A549 (cell line): ENCODE results near the gene TOE1. TPM values are rescaled to one million over a fixed set of nuclear protein-coding genes. Genes with fewer than 3 reads are reported as not detected.

ENCODE experiments used
- ATAC-seq, 2 experiments: fragments of 200-7000 bp in 1 of 2; fragments of >200 bp in 1 of 2; cut with Nextera tagmentation in 1 of 2; cut with Tn5 transposase in 1 of 2; 3 replicates each; pipeline versions ENCODE4 v1.8.0 to v1.9.1; 2018 to 2020; ENCODE audit warnings: mild to moderate bottlenecking in 1 of 2, moderate library complexity in 1 of 2
- CTCF ChIA-PET: fragments of 300-600 bp; sonication (Branson Sonifier 250); formaldehyde crosslinking; extraction: SDS; loops from one replicate; lab custom pipeline; 2021; ENCODE audit warnings: antibody characterized with exemption, inconsistent platforms; lab: Yijun Ruan, JAX
- POLR2A ChIA-PET: fragments of 350-600 bp; formaldehyde crosslinking; extraction: SDS; loops from one replicate; lab custom pipeline; 2021; ENCODE audit warnings: antibody characterized with exemption, inconsistent platforms; lab: Yijun Ruan, JAX
- DNase-seq, 2 experiments: peaks; one replicate each; pipeline versions ENCODE4 v3.0.0 to v3.0.0-alpha.2; 2011 to 2016; ENCODE audit warnings: low read depth in 1 of 2, low spot score in 1 of 2
- FAIRE-seq: peaks from 2 replicates; lab custom pipeline; 2011; peaks lifted over from hg19 to GRCh38; lab: Jason Lieb, UNC
- H3K27ac ChIP-seq, 2 experiments: fragments of >200 bp; sonication (Bioruptor Twin); formaldehyde crosslinking; 3 replicates each; pipeline ENCODE4 v1.5.1; 2016 to 2017
- H3K4me1 ChIP-seq: fragments of >200 bp; sonication (Bioruptor Twin); formaldehyde crosslinking; 3 replicates; pipeline ENCODE4 v1.6.1; 2016
- H3K4me2 ChIP-seq: fragments of >200 bp; sonication (Bioruptor Twin); formaldehyde crosslinking; 3 replicates; pipeline ENCODE4 v1.6.1; 2016
- H3K4me3 ChIP-seq: fragments of >200 bp; sonication (Bioruptor Twin); formaldehyde crosslinking; 3 replicates; pipeline ENCODE4 v1.5.1; 2016
- H3K9me3 ChIP-seq: fragments of >200 bp; sonication (Bioruptor Twin); formaldehyde crosslinking; 3 replicates; pipeline ENCODE4 v1.6.1; 2016
- CHD2 ChIP-seq: fragments of 150-350 bp; IDR thresholded peaks from 2 replicates; pipeline ENCODE4 v1.6.1; 2014; ENCODE audit warnings: low read length; ENCODE audit not compliant: partially characterized antibody
- CTCF ChIP-seq: fragments of >200 bp; sonication (Bioruptor Twin); formaldehyde crosslinking; IDR thresholded peaks from 3 replicates; pipeline ENCODE4 v1.5.1; 2016
- E2F6 ChIP-seq: IDR thresholded peaks from 2 replicates; pipeline ENCODE4 v1.6.1; 2012; ENCODE audit warnings: low read depth, borderline replicate concordance
- EHF ChIP-seq: fragments of 250-450 bp; sonication (Bioruptor Pico); IDR thresholded peaks from 2 replicates; pipeline ENCODE4 v1.5.0; 2020; ENCODE audit warnings: mild to moderate bottlenecking
- EHMT2 ChIP-seq: fragments of 200-600 bp; sonication (generic); IDR thresholded peaks from 2 replicates; pipeline ENCODE4 v1.6.1; 2016; ENCODE audit warnings: antibody characterized with exemption, low read depth, mild to moderate bottlenecking, moderate library complexity
- FOSB ChIP-seq: fragments of 250-450 bp; sonication (Bioruptor Pico); IDR thresholded peaks from 2 replicates; pipeline ENCODE4 v1.5.0; 2020; ENCODE audit warnings: mild to moderate bottlenecking, moderate library complexity
- HEYL ChIP-seq: fragments of 250-450 bp; sonication (Bioruptor Pico); IDR thresholded peaks from 2 replicates; pipeline ENCODE4 v1.8.0; 2021; ENCODE audit warnings: mild to moderate bottlenecking, moderate library complexity
- HOXA7 ChIP-seq: fragments of 250-450 bp; sonication (Bioruptor Pico); IDR thresholded peaks from 2 replicates; pipeline ENCODE4 v1.5.0; 2020; ENCODE audit warnings: mild to moderate bottlenecking, moderate library complexity
- HOXB5 ChIP-seq: fragments of 250-450 bp; sonication (Bioruptor Pico); IDR thresholded peaks from 2 replicates; pipeline ENCODE4 v1.5.0; 2020; ENCODE audit warnings: mild to moderate bottlenecking, moderate library complexity
- JUNB ChIP-seq: fragments of >200 bp; sonication (Bioruptor Twin); formaldehyde crosslinking; IDR thresholded peaks from 2 replicates; pipeline ENCODE4 v1.6.1; 2016
- MAX ChIP-seq: IDR thresholded peaks from 2 replicates; pipeline ENCODE4 v1.6.1; 2012
- MAZ ChIP-seq: fragments of 150-350 bp; IDR thresholded peaks from 2 replicates; pipeline ENCODE4 v1.6.1; 2014; ENCODE audit warnings: antibody characterized with exemption, low read depth, low read length, borderline replicate concordance
- MYC ChIP-seq: IDR thresholded peaks from 2 replicates; pipeline ENCODE4 v1.6.1; 2012; ENCODE audit warnings: mild to moderate bottlenecking, inconsistent platforms, low read length, improper control_type of control experiment, borderline replicate concordance
- NFE2L2 ChIP-seq: fragments of 150-350 bp; conservative IDR thresholded peaks from 2 replicates; pipeline ENCODE4 v1.6.1; 2014; ENCODE audit warnings: low read length
- NR3C1 ChIP-seq: fragments of >200 bp; sonication (Bioruptor Twin); formaldehyde crosslinking; IDR thresholded peaks from 3 replicates; pipeline ENCODE4 v1.6.1; 2017
- PBX3 ChIP-seq: IDR thresholded peaks from 2 replicates; pipeline ENCODE4 v1.6.1; 2012
- POLR2A ChIP-seq: IDR thresholded peaks from 2 replicates; pipeline ENCODE4 v1.6.1; 2012; ENCODE audit warnings: mild to moderate bottlenecking, low read length
- RARB ChIP-seq: fragments of 250-450 bp; sonication (Bioruptor Pico); IDR thresholded peaks from 2 replicates; pipeline ENCODE4 v1.8.0; 2021; ENCODE audit warnings: mild to moderate bottlenecking, moderate library complexity
- RCOR1 ChIP-seq: fragments of 150-350 bp; IDR thresholded peaks from 2 replicates; pipeline ENCODE4 v1.6.1; 2014; ENCODE audit warnings: antibody characterized with exemption, low read length, low read depth
- RFX5 ChIP-seq: fragments of 450-650 bp; IDR thresholded peaks from 2 replicates; pipeline ENCODE4 v1.7.1; 2014; ENCODE audit warnings: antibody characterized with exemption, mild to moderate bottlenecking, moderate library complexity
- TFCP2L1 ChIP-seq: fragments of 250-450 bp; sonication (Bioruptor Pico); IDR thresholded peaks from 2 replicates; pipeline ENCODE4 v1.5.0; 2021; ENCODE audit warnings: mild to moderate bottlenecking
- USF2 ChIP-seq: fragments of 450-650 bp; IDR thresholded peaks from 2 replicates; pipeline ENCODE4 v1.6.1; 2014; ENCODE audit warnings: antibody characterized with exemption
- ZNF302 ChIP-seq: fragments of 250-450 bp; sonication (Bioruptor Pico); IDR thresholded peaks from 2 replicates; pipeline ENCODE4 v1.9.0; 2021; ENCODE audit warnings: inconsistent platforms, mild to moderate bottlenecking, moderate library complexity
- WGBS: methylation state at CpG from one replicate; pipeline ENCODE4 v1.1.6; 2017; ENCODE audit errors: missing lambda C conversion rate; 5-methylcytosine and 5-hydroxymethylcytosine counted together
- polyA plus RNA-seq, 4 experiments: library from polyadenylated mRNA; depleted of rRNA in 3 of 4; stranded (reverse); fragments of >200 nt; fragmentation: RNase III in 1 of 4; extraction: RNeasy Plus Mini Kit Qiagen cat#74134 plus additional on column Dnase treatment in 1 of 4; gene quantifications; 2 replicates in 3 of 4; 3 replicates in 1 of 4; pipeline ENCODE4 v1.2.3, GENCODE V29; 2011 to 2017

Gene TOE1
- polyA plus RNA-seq, 2 of the 4 experiments (the other 2 are of a cell fraction) = 13.3 to 13.7 TPM

GRCh38 chr1:45328680-45329079 is 11.3 kb upstream of the TOE1 start:
- Histone ChIP-seq H3K4me1 (peaks cover 36% of the 10 kb centered on the region), H3K9me3 (no peaks in the 10 kb centered on the region), H3K4me2 (peak overlapping the region; percentile 19; the same call in 1 of the 3 replicates), H3K27ac (peak overlapping the region in 1 of 2 experiments; percentile 67; a peak in 1 of 6 replicates), H3K4me3 (no peak overlapping the region)
- WGBS = 52% methylated on average over 4 of the region's 5 CpGs
- POLR2A ChIA-PET = interaction anchor here (1.3 to 4.0 kb wide), 2 partner anchors 12 to 25 kb away, joined by 3 to 29 read pairs; partner anchors contain the start of genes MUTYH and TOE1
- FAIRE-seq (no peak), DNase-seq (no peak), ATAC-seq (no peak)
- no peak for TF ChIP-seq EHF
- no peak for TF ChIP-seq RARB (CRISPR knock-in tag)
- TF ChIP-seq TFCP2L1 (CRISPR knock-in tag) = no peak
- no peak for TF ChIP-seq RFX5
- TF ChIP-seq NR3C1 = no peak
- TF ChIP-seq HOXA7 (CRISPR knock-in tag) = no peak
- TF ChIP-seq JUNB = no peak
- no peak for TF ChIP-seq FOSB (CRISPR knock-in tag)
- CTCF ChIA-PET = interaction anchor here (0.6 to 1.0 kb wide), 2 partner anchors 28 to 587 kb away, joined by 3 read pairs; no protein-coding TSS in a partner anchor

GRCh38 chr1:45329445-45329844 is 10.5 kb upstream of the TOE1 start:
- CTCF ChIA-PET = interaction anchor here (1.0 kb wide), 1 partner anchor 29 kb away, joined by 3 read pairs; no protein-coding TSS in a partner anchor
- FAIRE-seq = no peak
- H3K4me3 ChIP-seq = no peak overlapping the region

GRCh38 chr1:45331436-45332345 is 8.3 kb upstream of the TOE1 start:
- ChIA-PET CTCF (interaction anchor here (1.2 kb wide), 1 partner anchor 28 kb away, joined by 3 read pairs; no protein-coding TSS in a partner anchor), POLR2A (interaction anchor here (0.6 kb wide), 1 partner anchor 319 kb away, joined by 3 read pairs; no protein-coding TSS in a partner anchor)
- FAIRE-seq (no peak), DNase-seq (no peak), ATAC-seq (no peak)
- peaks cover 36% of the 10 kb centered on the region for H3K4me1 ChIP-seq
- no peak overlapping the region for H3K4me3 ChIP-seq
- WGBS = 100% methylated on average over 10 of the region's 18 CpGs
- H3K27ac ChIP-seq = no peak overlapping the region
- no peak overlapping the region for H3K4me2 ChIP-seq
- no peaks in the 10 kb centered on the region for H3K9me3 ChIP-seq
- TF ChIP-seq HEYL (no peak), FOSB (CRISPR knock-in tag) (no peak), CTCF (no peak), NFE2L2 (no peak), E2F6 (no peak), ZNF302 (CRISPR knock-in tag) (no peak), MAZ (no peak), MYC (no peak), EHMT2 (no peak), PBX3 (no peak)

More at GRCh38 chr1:45329445-45329844, 10.5 kb upstream of the TOE1 start:
- Histone ChIP-seq H3K9me3 (no peaks in the 10 kb centered on the region), H3K4me2 (peak overlapping the region; percentile 36), H3K4me1 (peaks cover 36% of the 10 kb centered on the region), H3K27ac (peak overlapping the region in 1 of 2 experiments; percentile 67; a peak in 4 of 6 replicates)
- peak in 1 of 2 experiments; percentile 18 for DNase-seq
- peak; percentile 12 to 33; a peak in 3 of 6 replicates for ATAC-seq
- TF ChIP-seq RFX5 (no peak), USF2 (no peak), POLR2A (no peak), JUNB (no peak), RCOR1 (no peak), MAX (no peak), HEYL (no peak), CHD2 (no peak), MYC (no peak), HOXB5 (no peak), PBX3 (no peak)
- TF ChIP-seq, all 56 proteins: peak for 0
- POLR2A ChIA-PET = interaction anchor here (1.3 to 4.0 kb wide), 2 partner anchors 11 to 26 kb away, joined by 3 to 29 read pairs; partner anchors contain the start of genes MUTYH and TOE1
- 53% methylated on average over 4 of the region's 4 CpGs for WGBS
